ENCODE data around the gene MRAP2. TPM values are rescaled to one million over a fixed set of nuclear protein-coding genes. Genes with fewer than 3 reads are reported as not detected.

The MRAP2 gene
- polyA plus RNA-seq (ENCODE audit: low read depth in 6 of 6): under 1 TPM in 2 of 6 donors, not detected in 4; 0.12 to 0.54 TPM

GRCh38 chr6:84033523-84034451, at the start of gene MRAP2:
Gene MRAP2 (plus strand): TSS chr6:84033772. CDS start chr6:84055319, 21,547 bp downstream.
- Mint-ChIP-seq H3K36me3 (no peaks in the 10 kb centered on the region), H3K27me3 (peaks cover 47 to 58% (median 58%) of the 10 kb centered on the region in 3 donors), H3K27ac (no peak within 1 kb of the TSS), H3K4me1 (peaks cover 0 to 16% (median 11%) of the 10 kb centered on the region in 3 donors), H3K9me3 (peaks cover 0 to 16% (median 5%) of the 10 kb centered on the region in 7 donors), H3K4me3 (peak within 1 kb of the TSS; percentile 2 to 78 (median 66))
- ATAC-seq (ENCODE audit: low read depth in 2 of 2): peak; percentile 16 to 27
- no peak for DNase-seq

GRCh38 chr6:83984411-83984810, 49.2 kb upstream of the MRAP2 start:
- no peak for ATAC-seq (ENCODE audit: low read depth in 2 of 2)

GRCh38 chr6:83985308-83985713, 48.3 kb upstream of the MRAP2 start:
- ATAC-seq (ENCODE audit: low read depth in 2 of 2) (no peak), DNase-seq (no peak)
- Mint-ChIP-seq H3K27me3 (no peaks in the 10 kb centered on the region), H3K27ac (no peak overlapping the region), H3K4me3 (no peak overlapping the region), H3K36me3 (peaks cover 12 to 27% of the 10 kb centered on the region in 2 donors), H3K9me3 (peaks cover 0 to 2% (median 0%) of the 10 kb centered on the region in 7 donors), H3K4me1 (no peaks in the 10 kb centered on the region)

More at GRCh38 chr6:83984411-83984810, 49.2 kb upstream of the MRAP2 start:
- Mint-ChIP-seq H3K27ac (no peak overlapping the region), H3K4me3 (no peak overlapping the region), H3K36me3 (peaks cover 12 to 33% of the 10 kb centered on the region in 2 donors), H3K4me1 (no peaks in the 10 kb centered on the region), H3K27me3 (no peaks in the 10 kb centered on the region), H3K9me3 (peaks cover 0 to 8% (median 4%) of the 10 kb centered on the region in 7 donors)
- no peak for DNase-seq

GRCh38 chr6:83985715-83986114, 47.9 kb upstream of the MRAP2 start:
- Mint-ChIP-seq H3K4me1 (no peaks in the 10 kb centered on the region), H3K36me3 (peaks cover 12 to 24% of the 10 kb centered on the region in 2 donors), H3K9me3 (peaks cover 0 to 2% (median 0%) of the 10 kb centered on the region in 7 donors), H3K27me3 (no peaks in the 10 kb centered on the region), H3K4me3 (no peak overlapping the region), H3K27ac (no peak overlapping the region)
- no peak for ATAC-seq (ENCODE audit: low read depth in 2 of 2)
- no peak for DNase-seq

GRCh38 chr6:83998021-83998584, 35.5 kb upstream of the MRAP2 start:
- H3K4me3 Mint-ChIP-seq: no peak overlapping the region
- H3K36me3 Mint-ChIP-seq: peaks cover 0 to 3% of the 10 kb centered on the region in 2 donors
- H3K27me3 Mint-ChIP-seq: peaks cover 0 to 14% (median 11%) of the 10 kb centered on the region in 3 donors
- no peaks in the 10 kb centered on the region for H3K4me1 Mint-ChIP-seq
- no peak overlapping the region for H3K27ac Mint-ChIP-seq
- no peak for DNase-seq
- peaks cover 0 to 41% (median 11%) of the 10 kb centered on the region in 7 donors for H3K9me3 Mint-ChIP-seq
- no peak for ATAC-seq (ENCODE audit: low read depth in 2 of 2)

GRCh38 chr6:84001119-84001518, 32.5 kb upstream of the MRAP2 start:
- H3K27me3 Mint-ChIP-seq: peaks cover 7 to 25% (median 13%) of the 10 kb centered on the region in 3 donors
- no peak for DNase-seq
- no peaks in the 10 kb centered on the region for H3K36me3 Mint-ChIP-seq
- ATAC-seq (ENCODE audit: low read depth in 2 of 2): no peak
- H3K4me3 Mint-ChIP-seq: no peak overlapping the region
- H3K9me3 Mint-ChIP-seq: peaks cover 0 to 13% (median 5%) of the 10 kb centered on the region in 7 donors
- H3K27ac Mint-ChIP-seq: no peak overlapping the region
- no peaks in the 10 kb centered on the region for H3K4me1 Mint-ChIP-seq

GRCh38 chr6:84002226-84002625, 31.3 kb upstream of the MRAP2 start:
- DNase-seq (no peak), ATAC-seq (ENCODE audit: low read depth in 2 of 2) (no peak)
- peaks cover 7 to 25% (median 13%) of the 10 kb centered on the region in 3 donors for H3K27me3 Mint-ChIP-seq
- H3K4me3 Mint-ChIP-seq: no peak overlapping the region
- no peaks in the 10 kb centered on the region for H3K4me1 Mint-ChIP-seq
- peaks cover 0 to 5% (median 0%) of the 10 kb centered on the region in 7 donors for H3K9me3 Mint-ChIP-seq
- no peak overlapping the region for H3K27ac Mint-ChIP-seq
- no peaks in the 10 kb centered on the region for H3K36me3 Mint-ChIP-seq

GRCh38 chr6:84003131-84003530, 30.4 kb upstream of the MRAP2 start:
- DNase-seq (no peak), ATAC-seq (ENCODE audit: low read depth in 2 of 2) (no peak)
- no peak overlapping the region for H3K27ac Mint-ChIP-seq
- H3K4me1 Mint-ChIP-seq: no peaks in the 10 kb centered on the region
- no peak overlapping the region for H3K4me3 Mint-ChIP-seq
- no peaks in the 10 kb centered on the region for H3K36me3 Mint-ChIP-seq
- H3K9me3 Mint-ChIP-seq: peaks cover 0 to under 1% (median 0%) of the 10 kb centered on the region in 7 donors
- peaks cover 15 to 31% (median 18%) of the 10 kb centered on the region in 3 donors for H3K27me3 Mint-ChIP-seq

- H3K27ac Mint-ChIP-seq: no peak overlapping the region
- no peak overlapping the region for H3K4me3 Mint-ChIP-seq
- H3K9me3 Mint-ChIP-seq: no peaks in the 10 kb centered on the region
- peaks cover 15 to 31% (median 18%) of the 10 kb centered on the region in 3 donors for H3K27me3 Mint-ChIP-seq
- no peaks in the 10 kb centered on the region for H3K4me1 Mint-ChIP-seq
- DNase-seq: no peak
- H3K36me3 Mint-ChIP-seq: no peaks in the 10 kb centered on the region
- no peak for ATAC-seq (ENCODE audit: low read depth in 2 of 2)
Measured at GRCh38 chr6:84003654-84004053, 29.9 kb upstream of the MRAP2 start.

GRCh38 chr6:84007871-84008270, 25.7 kb upstream of the MRAP2 start:
- H3K9me3 Mint-ChIP-seq: no peaks in the 10 kb centered on the region
- no peaks in the 10 kb centered on the region for H3K36me3 Mint-ChIP-seq
- peaks cover 23 to 36% (median 25%) of the 10 kb centered on the region in 3 donors for H3K27me3 Mint-ChIP-seq
- no peaks in the 10 kb centered on the region for H3K4me1 Mint-ChIP-seq
- DNase-seq: no peak
- no peak overlapping the region for H3K4me3 Mint-ChIP-seq
- ATAC-seq (ENCODE audit: low read depth in 2 of 2): no peak
- no peak overlapping the region for H3K27ac Mint-ChIP-seq

- no peaks in the 10 kb centered on the region for H3K4me1 Mint-ChIP-seq
- no peak for DNase-seq
- no peak overlapping the region for H3K27ac Mint-ChIP-seq
- H3K4me3 Mint-ChIP-seq: no peak overlapping the region
- peaks cover 10 to 24% (median 23%) of the 10 kb centered on the region in 3 donors for H3K27me3 Mint-ChIP-seq
- H3K36me3 Mint-ChIP-seq: no peaks in the 10 kb centered on the region
- peaks cover 0 to 1% (median 0%) of the 10 kb centered on the region in 7 donors for H3K9me3 Mint-ChIP-seq
- no peak for ATAC-seq (ENCODE audit: low read depth in 2 of 2)
Measured at GRCh38 chr6:84013354-84013753, 20.2 kb upstream of the MRAP2 start.

- Mint-ChIP-seq H3K4me3 (no peak overlapping the region), H3K27ac (no peak overlapping the region), H3K27me3 (peaks cover 10 to 24% (median 23%) of the 10 kb centered on the region in 3 donors), H3K4me1 (no peaks in the 10 kb centered on the region), H3K36me3 (no peaks in the 10 kb centered on the region), H3K9me3 (peaks cover 0 to 1% (median 0%) of the 10 kb centered on the region in 7 donors)
- DNase-seq (no peak), ATAC-seq (ENCODE audit: low read depth in 2 of 2) (no peak)
Measured at GRCh38 chr6:84013931-84014330, 19.6 kb upstream of the MRAP2 start.

GRCh38 chr6:84016029-84016428, 17.5 kb upstream of the MRAP2 start:
- Mint-ChIP-seq H3K27ac (no peak overlapping the region), H3K9me3 (peaks cover 0 to 1% (median 0%) of the 10 kb centered on the region in 7 donors), H3K4me3 (peak overlapping the region in 1 of 8 donors; percentile 70), H3K4me1 (no peaks in the 10 kb centered on the region), H3K36me3 (no peaks in the 10 kb centered on the region), H3K27me3 (peaks cover 12 to 15% (median 13%) of the 10 kb centered on the region in 3 donors)
- no peak for DNase-seq
- ATAC-seq (ENCODE audit: low read depth in 2 of 2): no peak

Measured in naive B cell (primary cell).